K562 (cell line): ENCODE results near the gene ZDHHC17. TPM values are rescaled to one million over a fixed set of nuclear protein-coding genes. Genes with fewer than 3 reads are reported as not detected.

Experiments used
- ATAC-seq: fragments of 200-7000 bp; cut with Tn5 transposase; 3 replicates; pipeline ENCODE4 v1.9.1; 2020; ENCODE audit warnings: moderate library complexity
- BruUV-seq: library from RNA; stranded (reverse); fragments of 400-500 nt; replicated peaks from 2 replicates; lab custom pipeline; 2021; lab: Mats Ljungman, UMichigan
- CTCF ChIA-PET: fragments of 300-600 bp; formaldehyde crosslinking; extraction: SDS; loops from one replicate; lab custom pipeline; 2021; ENCODE audit warnings: low intra/inter-chr PET ratio; lab: Yijun Ruan, JAX
- POLR2A ChIA-PET: fragments of 300-600, 350-650 bp; sonication (Branson Sonifier 250); formaldehyde crosslinking; extraction: SDS; loops from one replicate; lab custom pipeline; 2021; ENCODE audit warnings: antibody characterized with exemption, inconsistent platforms; lab: Yijun Ruan, JAX
- DNase-seq, 4 experiments: peaks; one replicate each; pipeline versions ENCODE4 v3.0.0 to v3.0.0-alpha.2; 2011 to 2018; ENCODE audit warnings: low spot score in 3 of 4, mixed read lengths in 3 of 4; ENCODE audit errors: extremely low read depth in 1 of 4
- FAIRE-seq: peaks from 2 replicates; lab custom pipeline; 2011; peaks lifted over from hg19 to GRCh38; lab: Jason Lieb, UNC
- H2AFZ ChIP-seq: 2 replicates; pipeline ENCODE4 v1.6.0; 2011; ENCODE audit warnings: low read depth, low read length, control low read depth, inconsistent platforms
- H3K27ac ChIP-seq: fragments of 200-600 bp; 3 replicates; pipeline ENCODE4 v1.8.0; 2011; ENCODE audit warnings: low read depth, mild to moderate bottlenecking, control low read depth, inconsistent platforms, low read length, moderate library complexity, mixed read lengths; ENCODE audit errors: extremely low read depth
- H3K27me3 ChIP-seq, 2 experiments: fragments of 300-600 bp in 1 of 2; 2 replicates in 1 of 2; 3 replicates in 1 of 2; pipeline versions ENCODE4 v1.6.0 to v1.8.0; 2011; ENCODE audit warnings: inconsistent platforms in 2 of 2, low read length in 2 of 2, mild to moderate bottlenecking in 1 of 2, mixed read lengths in 1 of 2, moderate library complexity in 1 of 2; ENCODE audit not compliant: control insufficient read depth in 2 of 2, insufficient read depth in 2 of 2
- H3K36me3 ChIP-seq: fragments of 300-600 bp; 3 replicates; pipeline ENCODE4 v1.8.0; 2011; ENCODE audit warnings: mild to moderate bottlenecking, low read length, inconsistent platforms; ENCODE audit not compliant: control insufficient read depth, insufficient read depth
- H3K4me1 ChIP-seq, 2 experiments: fragments of 200-600 bp in 1 of 2; replicated peaks in 1 of 2; 2 replicates in 1 of 2; 3 replicates in 1 of 2; pipeline versions ENCODE4 v1.5.1 to v1.8.0; 2011; ENCODE audit warnings: inconsistent platforms in 2 of 2, low read length in 2 of 2, mild to moderate bottlenecking in 1 of 2, mixed read lengths in 1 of 2, moderate library complexity in 1 of 2; ENCODE audit not compliant: control insufficient read depth in 2 of 2, insufficient read depth in 2 of 2
- H3K4me2 ChIP-seq: 2 replicates; pipeline ENCODE4 v1.6.1; 2011; ENCODE audit warnings: low read length, control low read depth, inconsistent platforms, mixed read lengths; ENCODE audit not compliant: insufficient read depth
- H3K4me3 ChIP-seq: fragments of 200-600 bp; sonication (generic), shearing (Covaris generic); 2 replicates; pipeline ENCODE4 v1.5.1; 2016; ENCODE audit warnings: control low read depth, inconsistent platforms
- H3K79me2 ChIP-seq: fragments of 200-600 bp; 3 replicates; pipeline ENCODE4 v1.8.0; 2011; ENCODE audit warnings: low read length, inconsistent platforms; ENCODE audit not compliant: control insufficient read depth, insufficient read depth
- H3K9ac ChIP-seq, 2 experiments: 2 replicates each; pipeline versions ENCODE4 v1.6.0 to v1.6.1; 2011; ENCODE audit warnings: low read depth in 2 of 2, low read length in 2 of 2, control low read depth in 1 of 2, inconsistent platforms in 1 of 2, mild to moderate bottlenecking in 1 of 2, mixed read lengths in 1 of 2; ENCODE audit not compliant: insufficient read depth in 1 of 2
- H3K9me1 ChIP-seq: one replicate; pipeline ENCODE4 v1.6.0; 2011; ENCODE audit warnings: inconsistent platforms, mild to moderate bottlenecking, low read length, moderate library complexity; ENCODE audit not compliant: control insufficient read depth, insufficient read depth
- H3K9me3 ChIP-seq: replicated peaks from 2 replicates; pipeline ENCODE4 v1.5.1; 2011; ENCODE audit warnings: low read depth, low read length, inconsistent platforms; ENCODE audit not compliant: control insufficient read depth, insufficient read depth
- H4K20me1 ChIP-seq: replicated peaks from 2 replicates; pipeline ENCODE4 v1.6.1; 2011; ENCODE audit warnings: low read length, inconsistent platforms, mixed read lengths; ENCODE audit not compliant: control insufficient read depth, insufficient read depth
- CEBPG ChIP-seq, 3 experiments: fragments of 200-800 bp in 1 of 3; sonication (Bioruptor generic) in 1 of 3; sonication (generic) in 1 of 3; formaldehyde crosslinking in 1 of 3; IDR thresholded peaks in 2 of 3; conservative IDR thresholded peaks in 1 of 3; 2 replicates each; pipeline versions ENCODE4 v1.6.1 to v1.8.0; 2016 to 2022; ENCODE audit warnings: missing compliant biosample characterization in 2 of 3, missing genetic modification characterization in 2 of 3, mild to moderate bottlenecking in 1 of 3, missing genetic modification reagents in 1 of 3
- CHCHD3 ChIP-seq: fragments of 250-450 bp; sonication (Bioruptor Pico); IDR thresholded peaks from 2 replicates; pipeline ENCODE4 v2.1.2; 2022; ENCODE audit warnings: mild to moderate bottlenecking
- RBM22 ChIP-seq: fragments of 200-400 bp; formaldehyde crosslinking; IDR thresholded peaks from 2 replicates; pipeline ENCODE4 v1.6.1; 2018; ENCODE audit warnings: low read length, low read depth; ENCODE audit not compliant: poor library complexity, severe bottlenecking
- SMARCB1 ChIP-seq: IDR thresholded peaks from 2 replicates; pipeline ENCODE4 v1.6.1; 2011; ENCODE audit warnings: improper control_type of control experiment, low read depth; ENCODE audit not compliant: insufficient read length
- TAF9B ChIP-seq: fragments of 450-650 bp; IDR thresholded peaks from 2 replicates; pipeline ENCODE4 v1.6.1; 2018; ENCODE audit warnings: mild to moderate bottlenecking; ENCODE audit not compliant: partially characterized antibody
- ZFP36 ChIP-seq: fragments of 150-350 bp; IDR thresholded peaks from 2 replicates; pipeline ENCODE4 v1.6.1; 2018; ENCODE audit warnings: low read length, low read depth; ENCODE audit not compliant: partially characterized antibody
- ZNF133 ChIP-seq: fragments of 250-450 bp; sonication (Bioruptor Pico); IDR thresholded peaks from 2 replicates; pipeline ENCODE4 v1.4.0; 2020; ENCODE audit warnings: mild to moderate bottlenecking
- WGBS: fragments of 100-300 bp; shearing (Covaris generic); methylation state at CpG from one replicate; pipeline ENCODE4 v1.1.6; 2016; ENCODE audit warnings: low coverage, mixed read lengths; ENCODE audit not compliant: insufficient coverage; ENCODE audit errors: missing lambda C conversion rate; 5-methylcytosine and 5-hydroxymethylcytosine counted together
- in situ Hi-C: fragments of 300-500 bp; cut with MboI; formaldehyde crosslinking; loops from 4 replicates; pipeline ENCODE4 v1.15.0; 2018; ENCODE audit warnings: inconsistent platforms, mixed read lengths
- intact Hi-C: fragments of 100-400 bp; cut with micrococcal nuclease; formaldehyde crosslinking; loops from 2 replicates; pipeline ENCODE4 v1.14.2; 2022
- polyA plus RNA-seq, 8 experiments: library from polyadenylated mRNA; depleted of rRNA in 4 of 8; stranded (reverse) in 5 of 8; unstranded in 3 of 8; fragments of >200 nt; fragmentation: Nextera tagmentation in 2 of 8; fragmentation: Illumina TruSeq in 1 of 8; extraction: Ambion mirVana in 2 of 8; extraction: Trizol in 1 of 8; gene quantifications; 2 replicates each; pipeline versions ENCODE4 v1.2.1 to v1.2.3, GENCODE V29; 2011 to 2014; ENCODE audit warnings: inconsistent platforms in 1 of 8, missing spikeins in 1 of 8
- total RNA-seq, 7 experiments: library from RNA; depleted of rRNA in 6 of 7; stranded (reverse); fragments of >200 nt in 6 of 7; fragmentation: Illumina TruSeq in 2 of 7; extraction: Trizol in 2 of 7; gene quantifications; 2 replicates each; pipeline versions ENCODE4 v1.2.1 to v1.2.3, GENCODE V29; 2011 to 2021; ENCODE audit warnings: low replicate concordance in 1 of 7
- TF ChIP-seq, protein P1 (sequence below): sonication (generic); formaldehyde crosslinking; IDR thresholded peaks from 2 replicates; pipeline ENCODE4 v1.8.0; 2023; ENCODE audit warnings: mild to moderate bottlenecking, missing genetic modification reagents
- TF ChIP-seq, protein P2 (sequence below): sonication (generic); formaldehyde crosslinking; IDR thresholded peaks from 2 replicates; pipeline ENCODE4 v1.8.1; 2023; ENCODE audit warnings: mild to moderate bottlenecking, missing genetic modification reagents

ZDHHC17 gene
- total and polyA plus RNA-seq, 9 of the 15 experiments (the other 6 are each of a cell fraction or from before 2014, with no cell fraction given): 6.7 to 66.0 (median 27.5) TPM

DNA sequence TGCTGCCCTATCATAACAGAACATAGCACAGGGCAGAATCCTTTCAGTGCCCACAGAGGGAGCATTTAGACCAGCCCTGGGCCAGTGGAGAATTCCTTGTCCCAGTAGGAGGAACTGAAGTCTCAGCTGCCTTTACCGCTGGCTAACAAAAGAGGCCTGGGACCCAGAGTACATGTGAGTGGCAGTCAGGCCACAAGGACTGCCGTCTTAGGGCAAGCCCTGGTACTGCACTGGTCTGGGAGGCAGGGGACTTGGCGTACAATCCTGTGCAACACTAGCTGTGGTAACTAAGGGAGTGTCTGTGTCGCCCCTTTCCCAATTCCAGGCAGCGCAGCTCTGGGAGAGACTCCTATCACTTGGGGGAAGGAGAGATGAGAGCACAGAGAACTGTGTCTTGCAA, 131.9 kb downstream of the ZDHHC17 start:
- CTCF ChIA-PET: no interaction called here
- Histone ChIP-seq H3K27me3 (peaks cover 4% of the 10 kb centered on the region in 2 experiments; a peak in 4 of 5 replicates), H3K4me2 (no peak overlapping the region), H3K9ac (no peak overlapping the region), H3K4me1 (no peaks in the 10 kb centered on the region), H3K79me2 (no peaks in the 10 kb centered on the region)
- no TSS peak for BruUV-seq
- no peak for TF ChIP-seq ZNF133
- no peak for TF ChIP-seq RBM22
- TF ChIP-seq, protein P1, sequence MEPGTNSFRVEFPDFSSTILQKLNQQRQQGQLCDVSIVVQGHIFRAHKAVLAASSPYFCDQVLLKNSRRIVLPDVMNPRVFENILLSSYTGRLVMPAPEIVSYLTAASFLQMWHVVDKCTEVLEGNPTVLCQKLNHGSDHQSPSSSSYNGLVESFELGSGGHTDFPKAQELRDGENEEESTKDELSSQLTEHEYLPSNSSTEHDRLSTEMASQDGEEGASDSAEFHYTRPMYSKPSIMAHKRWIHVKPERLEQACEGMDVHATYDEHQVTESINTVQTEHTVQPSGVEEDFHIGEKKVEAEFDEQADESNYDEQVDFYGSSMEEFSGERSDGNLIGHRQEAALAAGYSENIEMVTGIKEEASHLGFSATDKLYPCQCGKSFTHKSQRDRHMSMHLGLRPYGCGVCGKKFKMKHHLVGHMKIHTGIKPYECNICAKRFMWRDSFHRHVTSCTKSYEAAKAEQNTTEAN (CRISPR knock-in tag): no peak
- no peak for TF ChIP-seq ZFP36
- TF ChIP-seq, protein P2, sequence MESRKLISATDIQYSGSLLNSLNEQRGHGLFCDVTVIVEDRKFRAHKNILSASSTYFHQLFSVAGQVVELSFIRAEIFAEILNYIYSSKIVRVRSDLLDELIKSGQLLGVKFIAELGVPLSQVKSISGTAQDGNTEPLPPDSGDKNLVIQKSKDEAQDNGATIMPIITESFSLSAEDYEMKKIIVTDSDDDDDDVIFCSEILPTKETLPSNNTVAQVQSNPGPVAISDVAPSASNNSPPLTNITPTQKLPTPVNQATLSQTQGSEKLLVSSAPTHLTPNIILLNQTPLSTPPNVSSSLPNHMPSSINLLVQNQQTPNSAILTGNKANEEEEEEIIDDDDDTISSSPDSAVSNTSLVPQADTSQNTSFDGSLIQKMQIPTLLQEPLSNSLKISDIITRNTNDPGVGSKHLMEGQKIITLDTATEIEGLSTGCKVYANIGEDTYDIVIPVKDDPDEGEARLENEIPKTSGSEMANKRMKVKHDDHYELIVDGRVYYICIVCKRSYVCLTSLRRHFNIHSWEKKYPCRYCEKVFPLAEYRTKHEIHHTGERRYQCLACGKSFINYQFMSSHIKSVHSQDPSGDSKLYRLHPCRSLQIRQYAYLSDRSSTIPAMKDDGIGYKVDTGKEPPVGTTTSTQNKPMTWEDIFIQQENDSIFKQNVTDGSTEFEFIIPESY (CRISPR knock-in tag): no peak
- no peak for TF ChIP-seq CHCHD3 (CRISPR knock-in tag)
- no peak for TF ChIP-seq TAF9B
- TF ChIP-seq CEBPG (CRISPR knock-in tag; IDR thresholded peaks at IDR 0.05): no peak
- TF ChIP-seq CEBPG (tag; conservative IDR thresholded peaks at IDR 0.05 in 1 of 2, IDR thresholded peaks at IDR 0.05 in 1 of 2): no peak
- TF ChIP-seq SMARCB1: no peak
- TF ChIP-seq, all 486 proteins: peak for 0
- intact Hi-C loops (no loop called here), in situ Hi-C loops (no loop called here)
- DNase-seq (no peak), ATAC-seq (no peak), FAIRE-seq (no peak)
- no peak overlapping the region for H2AFZ ChIP-seq
- no peak overlapping the region for H3K27ac ChIP-seq
- no peaks in the 10 kb centered on the region for H4K20me1 ChIP-seq
- 2% methylated on average over 5 of the region's 5 CpGs for WGBS
- no peaks in the 10 kb centered on the region for H3K36me3 ChIP-seq
- POLR2A ChIA-PET: interaction anchor here (1.2 kb wide), 1 partner anchor 12 kb away, joined by 3 read pairs; no protein-coding TSS in a partner anchor
- no peaks in the 10 kb centered on the region for H3K9me3 ChIP-seq
- H3K9me1 ChIP-seq: no peaks in the 10 kb centered on the region
- no peak overlapping the region for H3K4me3 ChIP-seq
